Endothelial cell of umbilical vein (primary cell): ENCODE data around the gene C4orf33. TPM values are rescaled to one million over a fixed set of nuclear protein-coding genes. Genes with fewer than 3 reads are reported as not detected.
"Not testable (repeated sequence)": the region's sequence is repeated elsewhere in the genome, so short reads cannot be mapped to it uniquely, and the experiment has no call there.

ENCODE experiments used
- BruUV-seq: library from RNA; stranded (reverse); fragments of 400-500 nt; replicated peaks from 2 replicates; lab custom pipeline; 2021; lab: Mats Ljungman, UMichigan
- CTCF ChIA-PET: fragments of 300-600, 350-600 bp; sonication (Branson Sonifier 250); formaldehyde crosslinking; loops from one replicate; lab custom pipeline; 2021; ENCODE audit warnings: antibody characterized with exemption, inconsistent platforms; lab: Charles Lee
- POLR2A ChIA-PET: fragments of 300-600, 350-600 bp; sonication (Branson Sonifier 250); formaldehyde crosslinking; loops from one replicate; lab custom pipeline; 2021; ENCODE audit warnings: antibody characterized with exemption, inconsistent platforms; lab: Charles Lee
- DNase-seq: peaks from one replicate; pipeline ENCODE4 v3.0.0-alpha.2; 2011; ENCODE audit warnings: low read depth, low spot score
- FAIRE-seq: peaks from 2 replicates; lab custom pipeline; 2011; peaks lifted over from hg19 to GRCh38; lab: Jason Lieb, UNC
- H2AFZ ChIP-seq: 2 replicates; pipeline ENCODE4 v1.6.0; 2012; ENCODE audit warnings: low read depth, low read length, control low read depth, inconsistent platforms
- H3K27ac ChIP-seq: 2 replicates; pipeline ENCODE4 v1.5.1; 2011; ENCODE audit warnings: low read depth, mild to moderate bottlenecking, control low read depth, low read length, moderate library complexity; ENCODE audit not compliant: insufficient read depth
- H3K27me3 ChIP-seq, 2 experiments: 2 replicates each; pipeline versions ENCODE4 v1.6.0 to v1.6.1; 2011; ENCODE audit warnings: low read length in 2 of 2, mixed read lengths in 1 of 2; ENCODE audit not compliant: control insufficient read depth in 2 of 2, insufficient read depth in 2 of 2
- H3K36me3 ChIP-seq, 2 experiments: 2 replicates in 1 of 2; 3 replicates in 1 of 2; pipeline ENCODE4 v1.5.1; 2011; ENCODE audit warnings: low read length in 2 of 2, mild to moderate bottlenecking in 1 of 2, moderate library complexity in 1 of 2; ENCODE audit not compliant: control insufficient read depth in 2 of 2, insufficient read depth in 2 of 2; ENCODE audit errors: extremely low read depth in 1 of 2
- H3K4me1 ChIP-seq: 3 replicates; pipeline ENCODE4 v1.5.1; 2011; ENCODE audit warnings: mild to moderate bottlenecking, low read length; ENCODE audit not compliant: control insufficient read depth, insufficient read depth; ENCODE audit errors: extremely low read depth
- H3K4me2 ChIP-seq: 2 replicates; pipeline ENCODE4 v1.6.1; 2011; ENCODE audit warnings: low read length, control low read depth, mixed read lengths; ENCODE audit not compliant: insufficient read depth
- H3K4me3 ChIP-seq, 3 experiments: fragments of 200-600 bp in 1 of 3; sonication (generic), shearing (Covaris generic) in 1 of 3; replicated peaks in 1 of 3; 2 replicates each; pipeline ENCODE4 v1.5.1; 2011 to 2016; ENCODE audit warnings: control low read depth in 3 of 3, low read length in 3 of 3, mild to moderate bottlenecking in 2 of 3, inconsistent platforms in 1 of 3, low read depth in 1 of 3, moderate library complexity in 1 of 3; ENCODE audit not compliant: insufficient read depth in 1 of 3
- H3K79me2 ChIP-seq: 2 replicates; pipeline ENCODE4 v1.6.0; 2012; ENCODE audit warnings: low read length, inconsistent platforms; ENCODE audit not compliant: control insufficient read depth, insufficient read depth
- H3K9ac ChIP-seq: replicated peaks from 2 replicates; pipeline ENCODE3; 2011; ENCODE audit warnings: low read length, control low read depth; ENCODE audit not compliant: insufficient read depth; ENCODE audit errors: extremely low read depth
- H3K9me1 ChIP-seq: replicated peaks from 3 replicates; pipeline ENCODE4 v1.6.0; 2011; ENCODE audit warnings: mild to moderate bottlenecking, low read length; ENCODE audit not compliant: control insufficient read depth, insufficient read depth; ENCODE audit errors: extremely low read depth
- H3K9me3 ChIP-seq: replicated peaks from 2 replicates; pipeline ENCODE4 v1.5.1; 2012; ENCODE audit warnings: low read length, inconsistent platforms; ENCODE audit not compliant: control insufficient read depth, insufficient read depth
- H4K20me1 ChIP-seq: replicated peaks from 2 replicates; pipeline ENCODE3; 2011; ENCODE audit warnings: mild to moderate bottlenecking, low read length; ENCODE audit not compliant: control insufficient read depth, insufficient read depth; ENCODE audit errors: extremely low read depth
- EZH2 ChIP-seq: IDR thresholded peaks from 2 replicates; pipeline ENCODE4 v1.6.1; 2012; ENCODE audit warnings: borderline replicate concordance, low read depth, mild to moderate bottlenecking, moderate library complexity, low read length, inconsistent platforms; ENCODE audit not compliant: severe bottlenecking
- FOS ChIP-seq: IDR thresholded peaks from 2 replicates; pipeline ENCODE4 v1.6.1; 2011; ENCODE audit warnings: mild to moderate bottlenecking, low read length, moderate library complexity, borderline replicate concordance; ENCODE audit not compliant: insufficient read depth
- GATA2 ChIP-seq: IDR thresholded peaks from 2 replicates; pipeline ENCODE4 v1.7.0; 2011; ENCODE audit warnings: low read depth, mild to moderate bottlenecking, moderate library complexity, mixed read lengths, low read length; ENCODE audit not compliant: insufficient read length, insufficient read depth
- JUN ChIP-seq: IDR thresholded peaks from 2 replicates; pipeline ENCODE4 v1.6.1; 2011; ENCODE audit warnings: borderline replicate concordance, low read depth; ENCODE audit not compliant: insufficient read length, insufficient read depth
- MYC ChIP-seq: IDR thresholded peaks from one replicate; pipeline ENCODE4 v1.6.1; 2011; ENCODE audit warnings: mild to moderate bottlenecking, low read depth, low read length
- POLR2A ChIP-seq: IDR thresholded peaks from 2 replicates; pipeline ENCODE4 v1.6.1; 2012; ENCODE audit warnings: low read depth, mild to moderate bottlenecking, control low read depth, low read length
- POLR2AphosphoS5 ChIP-seq: IDR thresholded peaks from 2 replicates; pipeline ENCODE4 v1.6.1; 2012; ENCODE audit warnings: low read depth, mild to moderate bottlenecking, control low read depth, low read length, moderate library complexity; ENCODE audit not compliant: insufficient read depth
- dilution Hi-C: fragments of 300-500 bp; cut with MboI; formaldehyde crosslinking; loops from one replicate; pipeline ENCODE4 v1.15.0; 2019; ENCODE audit warnings: low sequenced_read_pairs; ENCODE audit not compliant: extremely low pct_ligation_motif_present
- intact Hi-C: fragments of 100-400 bp; cut with micrococcal nuclease; formaldehyde crosslinking; loops from one replicate; pipeline ENCODE4 v1.10.0; 2022
- polyA plus RNA-seq, 4 experiments: library from polyadenylated mRNA; depleted of rRNA in 3 of 4; stranded (reverse) in 3 of 4; unstranded in 1 of 4; fragments of >200 nt; gene quantifications; 2 replicates each; pipeline versions ENCODE4 v1.2.1 to v1.2.3, GENCODE V29; 2011 to 2012; ENCODE audit warnings: missing spikeins in 1 of 4
- total RNA-seq: library from RNA; stranded (reverse); gene quantifications from 2 replicates; pipeline ENCODE4 v1.2.3, GENCODE V29; 2021
- TF ChIP-seq, protein P1 (sequence below): IDR thresholded peaks from 2 replicates; pipeline ENCODE4 v1.6.1; 2011; ENCODE audit not compliant: insufficient read depth, insufficient read length
- TF ChIP-seq, protein P2 (sequence below), 2 donors: IDR thresholded peaks; 1 replicate in 1 of 2; 2 replicates in 1 of 2; pipeline ENCODE4 v1.5.1; 2011; ENCODE audit warnings: low read length in 2 of 2, mild to moderate bottlenecking in 2 of 2, moderate library complexity in 2 of 2, control low read depth in 1 of 2, inconsistent platforms in 1 of 2, low read depth in 1 of 2; ENCODE audit not compliant: insufficient read depth in 1 of 2; ENCODE audit errors: extremely low read depth in 1 of 2

Gene C4orf33
- total and polyA plus RNA-seq, 2 donors (not counting 3 experiments of a cell fraction or from before 2014, with no cell fraction given) = 2.6 to 9.4 TPM

DNA sequence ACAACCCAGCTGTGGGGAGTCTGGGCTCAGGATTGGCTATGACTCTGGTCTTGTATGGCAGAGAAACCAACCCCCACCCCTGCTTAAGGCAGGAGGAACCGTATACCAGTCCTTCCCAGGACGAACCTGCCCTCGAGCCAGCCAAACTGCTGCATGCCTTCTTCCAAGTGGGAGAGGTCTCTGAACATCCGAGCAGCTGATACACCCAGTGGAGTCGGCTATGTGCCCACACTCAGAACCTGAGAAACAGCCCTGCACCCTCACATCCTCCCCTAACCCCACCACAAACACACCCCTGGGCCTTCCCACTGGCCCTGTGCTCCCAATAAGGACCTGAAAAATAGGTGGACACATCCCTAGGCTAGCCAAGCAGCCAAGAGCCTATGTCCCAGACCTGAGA, 21.8 kb downstream of the C4orf33 start:
- ChIA-PET CTCF (no interaction called here), POLR2A (no interaction called here)
- Histone ChIP-seq H3K9me3 (no peaks in the 10 kb centered on the region), H3K27ac (no peak overlapping the region), H3K27me3 (no peaks in the 10 kb centered on the region), H3K4me1 (no peaks in the 10 kb centered on the region), H3K36me3 (no peaks in the 10 kb centered on the region), H3K9ac (no peak overlapping the region), H3K4me2 (no peak overlapping the region), H3K9me1 (no peaks in the 10 kb centered on the region), H3K4me3 (no peak overlapping the region), H3K79me2 (no peaks in the 10 kb centered on the region), H4K20me1 (no peaks in the 10 kb centered on the region), H2AFZ (no peak overlapping the region)
- dilution Hi-C loops = no loop called here
- FAIRE-seq (no peak), DNase-seq (no peak)
- TF ChIP-seq, protein P1, sequence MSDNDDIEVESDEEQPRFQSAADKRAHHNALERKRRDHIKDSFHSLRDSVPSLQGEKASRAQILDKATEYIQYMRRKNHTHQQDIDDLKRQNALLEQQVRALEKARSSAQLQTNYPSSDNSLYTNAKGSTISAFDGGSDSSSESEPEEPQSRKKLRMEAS = no peak
- TF ChIP-seq JUN (no peak), GATA2 (no peak), POLR2AphosphoS5 (no peak), POLR2A (no peak), FOS (no peak), MYC (no peak), EZH2 (no peak)
- TF ChIP-seq, protein P2, sequence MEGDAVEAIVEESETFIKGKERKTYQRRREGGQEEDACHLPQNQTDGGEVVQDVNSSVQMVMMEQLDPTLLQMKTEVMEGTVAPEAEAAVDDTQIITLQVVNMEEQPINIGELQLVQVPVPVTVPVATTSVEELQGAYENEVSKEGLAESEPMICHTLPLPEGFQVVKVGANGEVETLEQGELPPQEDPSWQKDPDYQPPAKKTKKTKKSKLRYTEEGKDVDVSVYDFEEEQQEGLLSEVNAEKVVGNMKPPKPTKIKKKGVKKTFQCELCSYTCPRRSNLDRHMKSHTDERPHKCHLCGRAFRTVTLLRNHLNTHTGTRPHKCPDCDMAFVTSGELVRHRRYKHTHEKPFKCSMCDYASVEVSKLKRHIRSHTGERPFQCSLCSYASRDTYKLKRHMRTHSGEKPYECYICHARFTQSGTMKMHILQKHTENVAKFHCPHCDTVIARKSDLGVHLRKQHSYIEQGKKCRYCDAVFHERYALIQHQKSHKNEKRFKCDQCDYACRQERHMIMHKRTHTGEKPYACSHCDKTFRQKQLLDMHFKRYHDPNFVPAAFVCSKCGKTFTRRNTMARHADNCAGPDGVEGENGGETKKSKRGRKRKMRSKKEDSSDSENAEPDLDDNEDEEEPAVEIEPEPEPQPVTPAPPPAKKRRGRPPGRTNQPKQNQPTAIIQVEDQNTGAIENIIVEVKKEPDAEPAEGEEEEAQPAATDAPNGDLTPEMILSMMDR (IDR thresholded peaks at IDR 0.05; ENCODE audit: extremely low read depth in 1 of 2, insufficient read depth in 1 of 2, low read depth in 1 of 2, low read length in 2 of 2) = no peak
- BruUV-seq = no TSS peak
- intact Hi-C loops = no loop called here

DNA sequence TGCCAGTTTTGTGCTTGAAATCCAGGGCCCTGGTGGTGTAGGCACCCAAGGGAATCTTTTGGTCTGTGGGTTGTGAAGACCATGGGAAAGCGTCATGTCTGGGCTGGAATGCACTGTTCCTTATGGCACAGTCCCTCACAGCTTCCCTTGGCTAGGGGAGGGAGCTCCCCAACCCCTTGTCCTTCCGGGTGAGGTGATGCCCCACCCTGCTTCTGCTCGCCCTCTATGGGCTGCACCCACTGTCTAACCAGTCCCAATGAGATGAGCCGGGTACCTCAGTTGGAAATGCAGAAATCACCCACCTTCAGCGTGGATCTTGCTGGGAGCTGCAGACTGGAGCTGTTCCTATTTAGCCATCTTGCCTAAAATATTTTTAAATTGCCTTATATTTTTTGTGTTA, 30.7 kb downstream of the C4orf33 start:
- FAIRE-seq, POLR2A ChIA-PET: not testable (repeated sequence)

More for the DNA sequence above, 30.7 kb downstream of the C4orf33 start:
- H3K27me3 ChIP-seq, H3K36me3 ChIP-seq, H4K20me1 ChIP-seq, H3K4me3 ChIP-seq, dilution Hi-C loops, H3K4me1 ChIP-seq, H3K9ac ChIP-seq, DNase-seq, H2AFZ ChIP-seq, H3K4me2 ChIP-seq, H3K79me2 ChIP-seq, H3K9me3 ChIP-seq, H3K27ac ChIP-seq, H3K9me1 ChIP-seq, BruUV-seq: not testable (repeated sequence)
- CTCF ChIA-PET = interaction anchor here (1.3 kb wide), 1 partner anchor 9 kb away, joined by 3 read pairs; no protein-coding TSS in a partner anchor
- intact Hi-C loops = loop anchor here (2.0 kb wide), 1 partner anchor 26 kb away; no protein-coding TSS in a partner anchor
